Femur (tissue), 1 donor: Measurements from ENCODE around the gene SLK.
A peak's percentile ranks its signal among the peaks of the same experiment; 100 is the strongest.

Experiments used
- DNase-seq: peaks from one replicate; pipeline ENCODE4 v3.0.0-alpha.2; 2017

The SLK gene

GRCh38 chr10:103947799-103948516 is 19.0 kb upstream of the SLK start:
- DNase-seq, result no peak

DNA sequence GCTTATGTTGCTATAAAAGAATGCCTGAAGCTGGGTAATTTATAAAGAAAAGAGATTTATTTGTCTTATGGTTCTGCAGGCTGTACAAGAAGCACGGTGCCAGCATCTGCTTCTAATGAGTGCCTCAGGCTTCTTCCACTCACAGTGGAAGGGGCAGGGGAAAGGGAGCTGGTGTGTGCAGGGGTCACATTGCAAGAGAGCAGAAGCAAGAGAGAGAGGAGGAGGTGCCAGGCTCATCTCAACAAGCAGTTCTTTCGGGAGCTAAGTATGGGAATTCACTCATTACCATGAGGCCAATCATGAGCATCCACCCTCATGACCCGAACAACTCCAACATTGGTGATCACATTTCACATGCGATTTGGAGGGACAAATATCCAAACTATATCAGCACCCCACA is 17.2 kb upstream of the SLK start:
- DNase-seq, result no peak

DNA sequence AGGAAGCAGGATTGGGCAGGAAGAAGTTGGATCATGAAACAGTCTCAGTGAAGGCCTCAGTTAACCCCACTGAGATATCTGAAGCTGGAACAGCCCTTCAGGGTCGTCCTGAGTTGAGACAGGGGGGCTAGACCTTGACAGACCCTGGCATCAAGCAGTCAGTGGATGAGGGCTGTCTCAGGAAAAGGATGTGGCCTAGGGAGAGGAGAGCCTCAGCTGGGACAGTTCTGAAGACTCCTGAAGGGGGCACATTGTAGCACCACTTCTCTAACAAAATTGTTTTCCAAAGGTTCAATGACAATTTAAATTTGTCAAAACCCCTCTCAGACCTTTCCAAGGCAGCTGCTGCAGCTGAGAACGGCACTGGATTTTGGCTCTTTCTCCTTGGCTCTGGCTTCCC is 15.8 kb upstream of the SLK start:
- DNase-seq, result no peak

- DNase-seq, result no peak
These were observed 15.0 kb upstream of the SLK start for GRCh38 chr10:103951942-103952341.

GRCh38 chr10:103954543-103954942 is 12.4 kb upstream of the SLK start:
- DNase-seq, result no peak

DNA sequence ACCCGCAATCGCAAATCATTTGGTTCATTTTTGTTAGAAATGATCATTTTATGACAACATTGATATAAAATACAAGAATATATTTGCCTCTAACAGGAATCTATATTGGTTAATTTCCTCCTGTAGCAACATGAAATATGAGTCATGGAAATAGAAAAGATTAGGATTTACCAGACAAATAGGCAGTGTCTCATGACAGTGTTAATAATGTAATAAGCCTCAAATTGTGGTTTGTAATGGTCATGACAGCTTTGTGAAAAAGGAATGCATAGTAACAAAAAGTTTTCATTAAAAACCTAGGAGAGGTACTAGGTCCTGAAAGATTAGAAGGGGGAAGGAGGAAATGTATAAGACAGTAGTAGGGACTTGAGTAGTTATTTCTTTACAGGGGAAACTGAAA is 7.9 kb upstream of the SLK start:
- no peak for DNase-seq

DNA sequence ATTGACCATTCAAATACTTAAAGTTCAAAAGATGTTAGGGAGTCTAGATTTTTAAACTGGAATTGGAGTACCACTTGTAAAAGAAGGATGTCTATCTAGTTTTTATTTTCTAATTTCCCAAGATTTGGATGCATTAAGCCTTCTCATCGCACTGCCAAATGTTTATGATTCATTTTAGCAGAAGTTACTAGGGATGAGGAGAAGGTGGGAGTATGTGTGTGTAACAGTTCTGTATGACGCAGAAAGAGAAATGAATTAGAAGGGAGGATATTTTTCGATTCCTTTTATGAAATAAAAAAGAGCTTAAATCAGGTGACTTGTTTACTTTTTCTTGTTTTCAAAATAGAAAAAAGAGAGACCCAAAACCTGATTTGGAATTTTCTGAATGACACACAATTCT is 6.8 kb upstream of the SLK start:
- no peak for DNase-seq

- peak; percentile 35 for DNase-seq
These were observed 620 bp downstream of the SLK start for GRCh38 chr10:103967448-103968071.

DNA sequence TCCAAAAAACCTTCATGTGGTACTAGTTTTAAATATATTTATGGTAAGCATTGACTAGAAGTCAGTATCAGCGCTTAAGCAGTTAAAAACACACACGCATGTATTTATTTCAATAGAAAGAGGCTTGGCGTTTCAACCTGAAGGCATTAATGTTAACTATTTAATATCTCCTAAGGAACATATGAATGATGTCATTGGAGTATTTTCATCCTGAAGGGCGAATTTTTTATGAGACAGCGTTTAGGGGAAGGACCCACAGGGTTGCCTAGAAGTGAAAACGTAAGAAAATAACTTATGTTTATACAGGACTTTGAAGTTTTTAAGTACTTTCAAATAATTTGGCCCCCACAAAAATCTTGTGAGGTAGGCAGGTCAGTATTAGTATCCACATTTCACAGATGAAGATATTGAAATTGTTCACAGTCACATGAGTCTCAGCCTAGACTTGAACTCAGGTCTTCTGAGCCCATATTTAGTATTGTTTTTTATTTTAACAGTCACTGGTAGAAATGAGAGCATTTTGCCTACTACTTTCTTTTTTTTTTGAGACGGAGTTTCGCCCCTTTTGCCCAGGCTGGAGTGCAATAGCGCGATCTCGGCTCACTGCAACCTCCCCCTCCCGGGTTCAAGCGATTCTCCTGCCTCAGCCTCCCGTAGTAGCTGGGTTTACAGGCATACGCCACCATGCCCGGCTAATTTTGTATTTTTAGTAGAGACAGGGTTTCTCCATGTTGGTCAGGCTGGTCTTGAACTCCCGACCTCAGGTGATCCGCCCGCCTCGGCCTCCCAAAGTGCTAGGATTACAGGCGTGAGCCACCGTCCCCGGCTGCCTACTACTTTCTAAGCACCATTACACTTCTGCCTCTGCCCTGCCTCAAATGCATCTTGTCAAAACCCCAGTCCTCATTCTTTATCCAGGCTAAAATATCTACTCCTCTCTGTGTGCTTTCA is 1.8 kb downstream of the SLK start:
- DNase-seq, result no peak

DNA sequence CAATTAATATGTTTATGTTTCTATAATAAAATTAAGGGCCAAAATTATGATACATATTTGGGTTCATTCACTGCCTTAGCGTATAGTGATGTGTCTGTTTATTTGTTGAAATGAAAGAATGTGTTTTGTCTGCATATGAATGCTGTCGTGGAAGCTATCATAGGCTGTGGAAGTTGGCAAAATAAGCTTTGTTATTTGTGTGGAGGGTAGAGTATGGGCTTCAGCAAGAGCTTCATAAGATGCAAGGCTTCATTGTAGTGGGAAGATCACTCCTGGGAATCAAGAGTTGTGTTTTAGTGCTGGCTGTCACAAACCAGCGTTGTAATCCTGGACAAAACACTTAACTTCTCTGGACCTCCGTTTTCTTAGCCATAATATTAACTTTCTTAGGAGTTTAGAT is 2.5 kb downstream of the SLK start:
- DNase-seq, result no peak

DNA sequence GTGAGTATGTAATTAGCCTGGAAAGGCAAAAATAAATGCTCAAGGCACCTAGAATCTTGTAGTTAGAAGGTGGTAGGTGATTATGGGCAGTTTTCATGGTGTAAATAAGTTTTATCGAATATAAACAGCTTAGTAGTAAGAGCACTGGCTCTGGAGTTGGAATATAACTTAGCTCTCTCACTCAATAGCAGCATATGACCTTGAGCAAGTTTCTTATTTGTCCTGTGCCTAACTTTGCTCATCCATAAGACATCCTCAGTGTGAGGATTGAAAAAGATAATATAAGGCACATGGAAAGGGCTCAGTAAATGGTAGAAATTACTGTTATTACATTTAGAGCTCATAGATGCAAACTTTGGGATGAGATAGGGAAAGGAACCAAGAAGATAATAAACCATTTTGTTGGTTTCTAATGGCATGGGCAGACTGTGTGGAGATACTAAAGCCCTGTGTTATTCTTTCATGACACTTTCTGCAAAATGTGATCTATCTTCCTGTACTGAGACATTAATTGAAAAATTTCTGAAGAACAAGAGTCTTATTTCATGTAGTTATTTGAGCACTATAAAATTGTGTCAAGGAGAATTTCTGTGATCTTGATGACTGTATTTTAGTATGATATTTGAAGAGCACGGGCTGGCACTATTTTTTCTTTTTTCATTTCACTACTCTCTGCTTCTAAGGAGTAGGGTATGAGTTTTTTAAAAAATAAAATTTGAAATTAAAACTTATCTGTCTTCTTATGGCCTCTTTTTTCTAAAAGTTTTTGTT is 3.1 kb downstream of the SLK start:
- no peak for DNase-seq

DNA sequence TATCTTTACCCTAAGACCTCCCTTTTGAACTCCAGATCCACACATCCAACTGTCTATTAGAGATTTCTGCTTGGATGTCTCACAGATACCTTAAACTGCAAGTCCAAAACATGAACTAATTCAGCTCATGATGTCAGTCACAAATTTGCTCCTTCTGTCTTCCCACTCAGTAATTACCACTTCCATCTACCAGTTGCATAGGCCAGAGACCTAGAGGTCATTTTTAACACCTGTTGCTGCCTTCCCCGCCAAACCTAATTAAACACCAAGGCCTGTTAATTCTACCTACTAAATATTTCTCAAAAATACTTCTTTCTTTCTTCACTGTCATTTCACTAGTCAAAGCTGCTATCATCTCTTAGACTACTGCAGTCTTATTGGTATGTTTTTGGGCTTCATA is 8.2 kb downstream of the SLK start:
- no peak for DNase-seq

- no peak for DNase-seq
These were observed 10.3 kb downstream of the SLK start for GRCh38 chr10:103977204-103977603.

DNA sequence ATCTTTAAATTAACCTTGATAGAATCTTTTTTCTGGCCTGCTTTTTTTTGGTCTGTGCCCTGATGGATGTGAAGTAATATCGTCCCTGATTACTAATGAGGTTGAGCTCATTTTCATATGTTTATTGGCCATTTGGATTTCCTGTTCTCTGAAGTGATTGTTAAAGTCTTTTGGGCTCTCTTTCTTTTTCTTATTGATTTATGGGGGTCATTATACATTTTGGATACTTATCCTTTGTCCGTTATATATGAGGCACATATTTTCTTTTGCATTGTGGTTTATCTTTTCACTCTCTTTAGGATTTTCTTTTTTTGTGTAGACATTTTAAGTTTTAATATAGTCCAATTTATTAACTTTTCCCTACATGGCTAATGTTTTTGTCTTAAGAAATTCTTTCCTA is 12.6 kb downstream of the SLK start:
- DNase-seq, result no peak

DNA sequence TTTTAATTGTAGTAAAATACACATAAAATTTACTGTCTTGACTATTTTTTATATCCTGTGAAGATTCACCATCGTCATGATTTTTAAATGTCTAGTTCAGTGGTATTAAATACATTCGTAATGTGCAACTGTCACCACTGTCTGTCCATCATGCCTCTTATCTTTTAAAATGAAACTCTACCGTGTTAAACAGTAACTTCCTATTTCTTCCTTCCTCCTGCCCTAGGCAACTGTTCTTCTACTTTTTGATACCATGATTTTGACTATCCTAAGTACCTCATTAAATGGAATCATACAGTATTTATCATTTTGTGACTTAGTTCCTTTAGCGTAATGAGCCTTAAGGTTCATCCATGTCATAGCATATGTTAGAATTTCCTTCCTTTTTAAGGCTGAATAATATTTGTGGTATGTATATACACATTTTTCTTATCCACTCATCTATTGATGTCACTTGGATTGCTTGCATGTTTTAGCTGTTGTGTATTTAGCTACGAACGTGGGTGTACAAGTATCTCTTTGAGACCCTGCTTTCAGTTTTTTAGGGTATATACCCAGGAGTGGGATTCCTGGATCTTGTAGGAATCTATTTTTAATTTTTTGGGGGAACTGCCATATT is 13.5 kb downstream of the SLK start:
- DNase-seq, result no peak

DNA sequence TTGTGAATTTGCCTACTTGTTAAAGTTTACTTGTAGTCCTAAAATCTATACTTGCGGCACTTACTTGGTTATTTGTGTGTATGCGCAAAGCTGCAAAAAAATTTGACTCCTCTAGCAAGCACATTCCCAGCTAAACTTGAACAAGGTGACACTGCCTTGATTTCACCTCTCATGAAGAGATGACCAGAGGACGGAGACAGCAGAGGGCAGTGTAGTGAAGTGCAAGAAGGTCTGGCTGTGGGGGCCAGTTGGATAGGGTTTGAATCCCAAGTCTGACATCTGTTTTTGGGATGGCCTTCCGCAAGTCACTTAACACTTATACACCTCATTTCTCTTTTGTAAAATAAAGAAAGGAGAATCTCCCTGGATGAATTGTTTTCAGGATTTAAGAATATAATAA is 15.7 kb downstream of the SLK start:
- DNase-seq, result no peak

- DNase-seq, result no peak
These were observed 16.5 kb downstream of the SLK start for GRCh38 chr10:103983367-103983911.

- no peak for DNase-seq
These were observed 18.8 kb downstream of the SLK start for GRCh38 chr10:103985726-103986125.

- no peak for DNase-seq
These were observed 19.4 kb downstream of the SLK start for GRCh38 chr10:103986360-103986759.

DNA sequence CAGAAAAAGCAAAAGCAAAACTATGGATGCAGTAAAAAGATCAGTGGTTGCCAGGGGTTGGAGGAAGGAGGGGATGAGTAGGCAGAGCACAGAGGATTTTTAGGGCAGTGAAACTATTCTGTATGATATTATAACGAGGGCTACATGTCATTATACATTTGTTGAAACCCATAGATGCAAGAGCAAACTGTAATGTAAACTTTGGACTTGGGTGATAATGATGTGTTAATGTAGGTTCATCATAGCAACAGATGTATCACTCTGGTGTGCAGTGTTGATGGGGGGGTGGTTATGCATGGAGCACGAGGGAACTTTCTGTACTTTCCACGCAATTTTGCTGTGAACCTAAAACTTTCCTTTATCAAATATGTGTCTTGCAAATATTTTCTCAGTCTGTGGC is 23.2 kb downstream of the SLK start:
- DNase-seq, result no peak

- DNase-seq, result no peak
These were observed 23.6 kb downstream of the SLK start for GRCh38 chr10:103990531-103990930.
